Uterus (tissue), 4 donors: Measurements from ENCODE around the gene SLC35F6. TPM values are rescaled to one million over a fixed set of nuclear protein-coding genes. Genes with fewer than 3 reads are reported as not detected.
A peak's percentile ranks its signal among the peaks of the same experiment; 100 is the strongest.

Experiments
- DNase-seq, 2 donors: peaks; one replicate each; pipeline ENCODE4 v3.0.0-alpha.2; 2019 to 2020
- H3K27ac ChIP-seq, 2 donors: fragments of 200-600 bp; sonication (generic); 1 replicate in 1 of 2; 2 replicates in 1 of 2; pipeline ENCODE4 v1.5.1; 2016 to 2018
- H3K27me3 ChIP-seq, 2 donors: fragments of 200-600 bp; sonication (generic); one replicate each; pipeline ENCODE4 v1.5.1; 2018 to 2019; ENCODE audit warnings: control low read depth in 1 of 2
- H3K36me3 ChIP-seq, 2 donors: fragments of 200-600 bp; sonication (generic); one replicate each; pipeline ENCODE4 v1.5.1; 2019; ENCODE audit warnings: control low read depth in 1 of 2
- H3K4me1 ChIP-seq, 2 donors: fragments of 200-600 bp; sonication (generic); one replicate each; pipeline ENCODE4 v1.5.1; 2018 to 2019; ENCODE audit warnings: control low read depth in 1 of 2
- H3K4me3 ChIP-seq, 2 donors: fragments of 200-600 bp; sonication (generic); 1 replicate in 1 of 2; 2 replicates in 1 of 2; pipeline ENCODE4 v1.5.1; 2018 to 2019; ENCODE audit warnings: mild to moderate bottlenecking in 1 of 2
- H3K9me3 ChIP-seq, 2 donors: fragments of 200-600 bp; sonication (generic); one replicate each; pipeline ENCODE4 v1.5.1; 2019; ENCODE audit warnings: control low read depth in 1 of 2
- POLR2A ChIP-seq, 2 donors: fragments of 450-650 bp; IDR thresholded peaks; one replicate each; pipeline ENCODE4 v1.6.1; 2016; ENCODE audit warnings: antibody characterized with exemption in 2 of 2, mild to moderate bottlenecking in 1 of 2, moderate library complexity in 1 of 2
- intact Hi-C: fragments of 100-400 bp; cut with DNase I; formaldehyde crosslinking; loops from one replicate; pipeline ENCODE4 v1.15.1; 2023; ENCODE audit warnings: low total_unique reads
- total RNA-seq, 4 donors: library from RNA; depleted of rRNA in 3 of 4; stranded (reverse); fragments of >200 nt in 3 of 4; gene quantifications; one replicate each; pipeline versions ENCODE4 v1.1.0 to v1.2.4, GENCODE V29; 2014 to 2023
- TF ChIP-seq, protein P1 (sequence below), 4 experiments: fragments of 200-600 bp in 2 of 4; fragments of 450-650 bp in 2 of 4; sonication (generic) in 2 of 4; IDR thresholded peaks; one replicate each; pipeline ENCODE4 v1.5.1; 2016 to 2019; ENCODE audit warnings: antibody characterized with exemption in 4 of 4, mild to moderate bottlenecking in 2 of 4, moderate library complexity in 1 of 4
- donor health status: DM: yes; HTN: yes; CAD: no.

SLC35F6 gene
- total RNA-seq, 4 donors from 2014 or later, result 8.2 to 44.2 (median 18.5) TPM

GRCh38 chr2:26722328-26722727, 41.8 kb upstream of the SLC35F6 start:
- H3K36me3 ChIP-seq, result no peaks in the 10 kb centered on the region
- peaks cover 0 to 5% of the 10 kb centered on the region in 2 donors for H3K4me1 ChIP-seq
- no peaks in the 10 kb centered on the region for H3K9me3 ChIP-seq
- H3K4me3 ChIP-seq, result no peak overlapping the region
- TF ChIP-seq, protein P1, sequence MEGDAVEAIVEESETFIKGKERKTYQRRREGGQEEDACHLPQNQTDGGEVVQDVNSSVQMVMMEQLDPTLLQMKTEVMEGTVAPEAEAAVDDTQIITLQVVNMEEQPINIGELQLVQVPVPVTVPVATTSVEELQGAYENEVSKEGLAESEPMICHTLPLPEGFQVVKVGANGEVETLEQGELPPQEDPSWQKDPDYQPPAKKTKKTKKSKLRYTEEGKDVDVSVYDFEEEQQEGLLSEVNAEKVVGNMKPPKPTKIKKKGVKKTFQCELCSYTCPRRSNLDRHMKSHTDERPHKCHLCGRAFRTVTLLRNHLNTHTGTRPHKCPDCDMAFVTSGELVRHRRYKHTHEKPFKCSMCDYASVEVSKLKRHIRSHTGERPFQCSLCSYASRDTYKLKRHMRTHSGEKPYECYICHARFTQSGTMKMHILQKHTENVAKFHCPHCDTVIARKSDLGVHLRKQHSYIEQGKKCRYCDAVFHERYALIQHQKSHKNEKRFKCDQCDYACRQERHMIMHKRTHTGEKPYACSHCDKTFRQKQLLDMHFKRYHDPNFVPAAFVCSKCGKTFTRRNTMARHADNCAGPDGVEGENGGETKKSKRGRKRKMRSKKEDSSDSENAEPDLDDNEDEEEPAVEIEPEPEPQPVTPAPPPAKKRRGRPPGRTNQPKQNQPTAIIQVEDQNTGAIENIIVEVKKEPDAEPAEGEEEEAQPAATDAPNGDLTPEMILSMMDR (IDR thresholded peaks at IDR 0.05), result no peak
- TF ChIP-seq POLR2A (IDR thresholded peaks at IDR 0.05), result no peak
- H3K27ac ChIP-seq, result no peak overlapping the region
- no peak for DNase-seq
- H3K27me3 ChIP-seq, result no peaks in the 10 kb centered on the region
- intact Hi-C loops, result no loop called here

- DNase-seq, result no peak
- TF ChIP-seq POLR2A (IDR thresholded peaks at IDR 0.05), result no peak
- TF ChIP-seq, protein P1 (IDR thresholded peaks at IDR 0.05), result no peak
- H3K4me1 ChIP-seq, result peaks cover 0 to 5% of the 10 kb centered on the region in 2 donors
- no peak overlapping the region for H3K4me3 ChIP-seq
- H3K36me3 ChIP-seq, result no peaks in the 10 kb centered on the region
- H3K9me3 ChIP-seq, result no peaks in the 10 kb centered on the region
- intact Hi-C loops, result no loop called here
- peak overlapping the region in 1 of 2 donors; percentile 21 for H3K27ac ChIP-seq
- H3K27me3 ChIP-seq, result no peaks in the 10 kb centered on the region
Measured at GRCh38 chr2:26722911-26723310, 41.2 kb upstream of the SLC35F6 start.

GRCh38 chr2:26723475-26723874, 40.6 kb upstream of the SLC35F6 start:
- H3K27ac ChIP-seq, result peak overlapping the region; percentile 21 to 36
- H3K36me3 ChIP-seq, result no peaks in the 10 kb centered on the region
- TF ChIP-seq, protein P1 (IDR thresholded peaks at IDR 0.05), result no peak
- no peak for TF ChIP-seq POLR2A (IDR thresholded peaks at IDR 0.05)
- no peak overlapping the region for H3K4me3 ChIP-seq
- H3K27me3 ChIP-seq, result no peaks in the 10 kb centered on the region
- intact Hi-C loops, result no loop called here
- no peak for DNase-seq
- H3K4me1 ChIP-seq, result peaks cover 0 to 5% of the 10 kb centered on the region in 2 donors
- H3K9me3 ChIP-seq, result no peaks in the 10 kb centered on the region

DNA sequence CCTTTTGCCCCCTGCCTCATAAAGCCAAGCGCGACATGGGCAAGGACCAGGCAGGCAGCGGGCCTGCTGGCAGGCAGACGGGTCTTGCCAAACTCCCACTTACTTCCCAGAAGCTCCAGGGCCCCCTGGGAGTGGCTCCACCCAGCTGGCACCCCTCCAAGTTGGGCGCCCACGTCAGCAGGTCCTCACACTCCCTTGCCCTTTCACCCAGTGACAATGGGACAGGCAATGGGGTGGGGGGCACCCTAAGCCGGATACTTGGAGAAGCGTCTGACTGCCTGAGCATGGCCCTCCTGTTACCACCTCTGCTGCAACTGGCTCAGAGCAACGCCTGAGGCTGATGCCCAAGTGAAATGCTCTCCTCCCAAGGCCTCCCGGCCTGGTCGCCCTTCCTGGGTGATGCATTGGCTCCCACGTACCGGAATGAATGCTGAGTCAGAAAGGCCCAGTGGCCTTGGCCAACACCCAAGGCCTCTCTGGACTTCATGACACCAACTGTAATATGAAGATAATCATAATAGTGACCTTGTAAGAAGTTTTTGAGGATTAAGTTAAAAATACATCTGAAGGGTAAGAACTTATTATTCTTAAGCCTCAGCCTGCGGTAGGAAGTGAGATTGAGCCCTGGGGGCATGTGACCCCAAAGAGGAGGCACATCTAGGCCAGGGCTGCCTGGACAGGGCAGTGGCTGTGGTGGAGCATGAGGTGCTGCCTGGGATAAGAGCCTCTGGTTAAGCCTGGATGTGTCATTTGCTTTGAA, 39.9 kb upstream of the SLC35F6 start:
- H3K27me3 ChIP-seq, result no peaks in the 10 kb centered on the region
- H3K4me3 ChIP-seq, result no peak overlapping the region
- peaks cover 0 to 5% of the 10 kb centered on the region in 2 donors for H3K4me1 ChIP-seq
- peak; percentile 36 to 51 for DNase-seq
- H3K27ac ChIP-seq, result peak overlapping the region; percentile 21 to 36
- TF ChIP-seq POLR2A (IDR thresholded peaks at IDR 0.05), result peak in 1 of 2 donors; percentile 8
- TF ChIP-seq, protein P1 (IDR thresholded peaks at IDR 0.05), result no peak
- H3K9me3 ChIP-seq, result no peaks in the 10 kb centered on the region
- intact Hi-C loops, result no loop called here
- no peaks in the 10 kb centered on the region for H3K36me3 ChIP-seq

- peaks cover 0 to 4% of the 10 kb centered on the region in 2 donors for H3K4me1 ChIP-seq
- no peak for TF ChIP-seq POLR2A (IDR thresholded peaks at IDR 0.05)
- TF ChIP-seq, protein P1 (IDR thresholded peaks at IDR 0.05), result no peak
- H3K4me3 ChIP-seq, result no peak overlapping the region
- no peaks in the 10 kb centered on the region for H3K36me3 ChIP-seq
- H3K9me3 ChIP-seq, result no peaks in the 10 kb centered on the region
- H3K27me3 ChIP-seq, result no peaks in the 10 kb centered on the region
- H3K27ac ChIP-seq, result peak overlapping the region in 1 of 2 donors; percentile 36
- intact Hi-C loops, result no loop called here
- DNase-seq, result no peak
Measured at GRCh38 chr2:26724784-26725520, 39.1 kb upstream of the SLC35F6 start.
